ENCODE data around the gene ZMAT5.
A peak's percentile ranks its signal among the peaks of the same experiment; 100 is the strongest.

The ZMAT5 gene

GRCh38 chr22:29787371-29787980 lies 20.7 kb upstream of the ZMAT5 start:
- DNase-seq (ENCODE audit: low read depth in 1 of 2, low spot score in 1 of 2) = no peak

- no peak for DNase-seq (ENCODE audit: low read depth in 1 of 2, low spot score in 1 of 2)
Measured at GRCh38 chr22:29786031-29786430, 19.2 kb upstream of the ZMAT5 start.

GRCh38 chr22:29784451-29785361 lies 17.9 kb upstream of the ZMAT5 start:
- no peak for DNase-seq (ENCODE audit: low read depth in 1 of 2, low spot score in 1 of 2)

GRCh38 chr22:29782061-29782845 lies 15.4 kb upstream of the ZMAT5 start:
- DNase-seq (ENCODE audit: low read depth in 1 of 2, low spot score in 1 of 2) = no peak

- no peak for DNase-seq (ENCODE audit: low read depth in 1 of 2, low spot score in 1 of 2)
Measured at GRCh38 chr22:29780748-29781676, 14.2 kb upstream of the ZMAT5 start.

- no peak for DNase-seq (ENCODE audit: low read depth in 1 of 2, low spot score in 1 of 2)
Measured at GRCh38 chr22:29780220-29780619, 13.4 kb upstream of the ZMAT5 start.

GRCh38 chr22:29773233-29773632 lies 6.4 kb upstream of the ZMAT5 start:
- no peak for DNase-seq (ENCODE audit: low read depth in 1 of 2, low spot score in 1 of 2)

- no peak for DNase-seq (ENCODE audit: low read depth in 1 of 2, low spot score in 1 of 2)
Measured at GRCh38 chr22:29772170-29772641, 5.4 kb upstream of the ZMAT5 start.

GRCh38 chr22:29769723-29770321 lies 3.0 kb upstream of the ZMAT5 start:
- DNase-seq (ENCODE audit: low read depth in 1 of 2, low spot score in 1 of 2) = no peak

GRCh38 chr22:29768052-29768693 lies 1.4 kb upstream of the ZMAT5 start:
- no peak for DNase-seq (ENCODE audit: low read depth in 1 of 2, low spot score in 1 of 2)

GRCh38 chr22:29767171-29768051 lies 604 bp upstream of the ZMAT5 start, which contains the start of gene UQCR10:
UQCR10 (plus strand) TSS chr22:29767369; CDS start chr22:29767399, 30 bp downstream.
- peak; percentile 85 to 88 for DNase-seq (ENCODE audit: low read depth in 1 of 2, low spot score in 1 of 2)

GRCh38 chr22:29765905-29766631 lies 739 bp downstream of the ZMAT5 start:
- DNase-seq (ENCODE audit: low read depth in 1 of 2, low spot score in 1 of 2) = no peak

GRCh38 chr22:29762263-29762662 lies 4.5 kb downstream of the ZMAT5 start:
- no peak for DNase-seq (ENCODE audit: low read depth in 1 of 2, low spot score in 1 of 2)

- no peak for DNase-seq (ENCODE audit: low read depth in 1 of 2, low spot score in 1 of 2)
Measured at GRCh38 chr22:29758959-29759358, 7.8 kb downstream of the ZMAT5 start.

GRCh38 chr22:29758068-29758622 lies 8.7 kb downstream of the ZMAT5 start:
- no peak for DNase-seq (ENCODE audit: low read depth in 1 of 2, low spot score in 1 of 2)

- DNase-seq (ENCODE audit: low read depth in 1 of 2, low spot score in 1 of 2) = no peak
Measured at GRCh38 chr22:29757096-29757495, 9.7 kb downstream of the ZMAT5 start.

GRCh38 chr22:29756341-29756740 lies 10.5 kb downstream of the ZMAT5 start:
- DNase-seq (ENCODE audit: low read depth in 1 of 2, low spot score in 1 of 2) = no peak

GRCh38 chr22:29755889-29756288 lies 10.9 kb downstream of the ZMAT5 start:
- DNase-seq (ENCODE audit: low read depth in 1 of 2, low spot score in 1 of 2) = no peak

Measured in stimulated activated CD4-positive, alpha-beta T cell treated with anti-CD3 and anti-CD28 coated beads, Interleukin-15, amount 100 ng/mL, for 1 hour (primary cell).